CD4-positive, alpha-beta T cell treated with Interleukin-12 subunit alpha and Interleukin-12 subunit beta, for 1 hour (primary cell): ENCODE data around the gene TDRD5.
"Not testable (repeated sequence)": the region's sequence is repeated elsewhere in the genome, so short reads cannot be mapped to it uniquely, and the experiment has no call there.

Source experiments
- DNase-seq: peaks from one replicate; pipeline ENCODE4 v3.0.0-alpha.2; 2020

TDRD5 gene

DNA sequence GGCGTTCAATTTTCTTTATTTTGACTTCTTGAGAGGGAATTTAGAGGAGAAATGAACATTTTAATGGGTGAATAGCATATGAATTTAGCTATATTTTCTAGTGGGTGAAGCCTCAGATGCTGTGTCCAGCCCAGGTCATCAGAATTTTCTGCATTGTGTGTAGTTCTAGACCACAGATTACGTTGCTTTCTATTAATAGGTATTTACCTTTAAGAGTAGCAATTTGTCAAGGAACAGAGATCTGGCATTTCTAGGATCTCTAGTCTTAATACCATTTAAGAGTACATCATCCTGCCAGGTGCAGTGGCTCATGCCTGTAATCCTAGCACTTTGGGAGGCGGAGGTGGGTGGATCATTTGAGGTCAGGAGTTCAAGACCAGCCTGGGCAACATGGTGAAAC, 20.7 kb downstream of the TDRD5 start:
- no peak for DNase-seq

- DNase-seq: no peak
These were observed 39.1 kb downstream of the TDRD5 start for GRCh38 chr1:179630719-179631118.

GRCh38 chr1:179632868-179633267, 41.2 kb downstream of the TDRD5 start:
- no peak for DNase-seq

GRCh38 chr1:179637211-179637860, 45.7 kb downstream of the TDRD5 start:
- no peak for DNase-seq

DNA sequence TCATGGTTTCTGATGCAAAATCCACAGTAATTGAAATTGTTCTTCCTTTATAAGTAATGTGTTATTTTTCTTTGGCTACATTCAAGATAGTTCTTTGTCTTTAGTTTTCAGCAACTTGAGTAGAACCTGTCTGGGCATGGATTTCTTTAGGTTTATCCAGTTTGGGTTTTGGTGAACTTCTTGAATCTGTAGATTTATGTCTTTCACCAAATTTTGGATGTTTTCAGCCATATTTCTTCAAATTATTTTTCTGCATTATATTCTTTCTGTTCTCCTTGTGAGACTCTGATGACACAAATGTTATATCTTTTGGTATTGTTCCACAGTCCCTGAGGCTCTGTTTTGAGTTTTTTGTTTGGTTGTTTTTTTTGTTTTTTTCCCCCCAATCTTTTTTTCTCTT, 69.4 kb downstream of the TDRD5 start:
- DNase-seq: no peak

DNA sequence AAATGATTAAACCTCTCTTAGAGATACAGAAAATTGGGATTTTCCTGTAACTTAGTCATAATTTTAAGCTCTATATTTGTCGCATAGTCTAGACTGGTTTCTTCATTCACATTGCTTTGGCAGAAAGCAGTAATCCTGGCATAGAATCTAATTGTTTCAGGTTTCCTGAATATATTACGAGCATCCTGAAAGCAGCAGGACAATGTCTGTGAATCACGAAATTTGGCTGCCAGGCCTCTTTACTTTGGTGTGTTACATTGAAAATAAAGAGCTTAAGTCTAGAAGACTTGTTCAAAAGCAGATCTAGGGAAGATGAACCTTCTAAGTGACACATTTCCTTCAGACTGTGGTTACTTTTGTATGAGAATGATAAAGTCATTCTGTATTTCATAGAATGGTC, 72.2 kb downstream of the TDRD5 start:
- DNase-seq: no peak

- DNase-seq: no peak
These were observed 86.2 kb downstream of the TDRD5 start for GRCh38 chr1:179677882-179678281.

- not testable (repeated sequence) for DNase-seq
These were observed 102.9 kb downstream of the TDRD5 start for GRCh38 chr1:179694530-179694929.

- DNase-seq: no peak
These were observed 111.4 kb downstream of the TDRD5 start for GRCh38 chr1:179702946-179703539.

DNA sequence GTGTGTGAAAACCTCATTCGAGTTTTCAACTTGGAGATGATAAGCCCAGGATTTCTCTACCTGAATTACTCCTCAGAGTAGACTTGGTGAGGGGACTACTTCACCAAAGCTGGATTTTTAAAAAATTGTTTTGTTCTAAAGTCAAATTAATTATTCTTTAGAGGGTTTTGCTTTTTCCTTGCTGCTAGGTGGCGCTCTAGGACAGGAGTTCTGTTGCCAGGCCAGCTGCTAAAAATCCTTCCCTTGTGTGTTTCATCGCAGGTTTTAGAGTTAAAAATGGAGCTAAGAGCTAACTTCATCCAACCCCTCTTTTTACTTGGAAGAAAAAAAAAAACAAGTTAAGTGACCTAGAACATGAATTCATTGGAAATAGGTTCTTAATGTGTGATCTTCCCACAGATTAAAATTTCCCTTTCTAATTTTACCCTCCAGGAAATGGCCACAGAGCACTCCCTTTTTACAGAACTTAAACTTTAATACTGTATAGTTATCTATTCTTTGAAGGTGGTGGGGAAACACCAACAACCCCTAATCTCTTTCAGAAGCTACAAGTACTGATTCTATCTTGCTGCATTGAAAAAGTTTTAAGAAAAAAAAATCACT, 114.8 kb downstream of the TDRD5 start:
- DNase-seq: peak; percentile 71

- no peak for DNase-seq
These were observed 115.8 kb downstream of the TDRD5 start for GRCh38 chr1:179707406-179707805.

DNA sequence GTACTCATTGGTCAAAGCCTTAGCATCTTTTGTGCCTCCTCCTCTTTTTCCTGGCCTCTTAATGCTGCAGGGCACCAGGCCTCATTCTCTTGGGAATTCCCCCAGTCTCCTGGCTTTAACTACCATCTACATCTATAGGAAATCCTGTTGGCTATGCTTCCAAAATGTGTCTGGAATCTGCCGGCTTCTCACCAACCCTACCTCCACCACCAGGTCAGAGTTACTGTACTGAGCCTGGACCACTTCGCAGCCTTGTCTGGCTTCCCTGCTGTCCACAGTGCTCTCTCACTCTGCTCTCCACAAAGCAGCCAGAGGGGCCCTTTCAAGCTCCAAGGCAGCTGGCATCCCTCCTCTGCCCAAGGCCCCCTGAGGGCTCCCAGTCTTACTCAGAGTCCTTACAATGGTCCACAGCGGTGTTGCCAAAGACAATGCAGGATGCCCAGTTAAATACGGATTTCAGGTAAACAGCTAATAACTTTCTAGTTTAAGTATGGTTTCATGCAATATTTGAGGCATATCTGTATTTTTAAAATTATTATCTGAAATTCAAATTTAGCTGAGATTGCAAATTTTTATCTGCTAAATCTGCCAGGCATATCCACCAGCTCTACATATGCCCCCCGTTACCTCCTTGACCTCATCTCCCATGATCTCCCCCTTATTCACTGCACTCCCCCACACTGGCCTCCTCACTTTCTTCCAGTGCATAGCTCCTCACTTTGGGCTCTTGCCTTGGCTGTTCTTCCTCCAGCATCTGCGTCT, 117.0 kb downstream of the TDRD5 start:
- no peak for DNase-seq

DNA sequence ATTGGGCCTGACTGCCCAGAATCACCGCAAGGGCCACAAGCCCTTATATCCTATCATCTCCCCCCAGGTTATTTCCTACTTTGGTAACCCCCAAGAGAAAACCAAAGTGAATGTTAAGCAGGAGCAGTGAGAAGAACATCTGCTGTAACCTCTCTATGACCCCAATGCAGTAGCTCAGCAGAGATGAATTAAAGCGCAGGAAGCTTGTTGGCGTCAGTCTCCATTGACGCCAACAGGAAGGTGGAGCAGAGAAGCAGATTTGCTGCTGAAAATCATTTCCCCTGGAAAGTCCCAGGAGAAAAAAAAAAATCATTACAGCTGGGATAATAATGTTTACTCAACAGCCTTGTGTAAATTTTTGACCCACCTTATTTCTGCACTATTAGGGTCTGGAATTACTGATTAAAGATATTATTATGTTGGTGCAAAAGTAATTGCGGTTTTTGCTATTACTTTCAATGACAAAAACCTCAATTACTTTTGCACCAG, 118.3 kb downstream of the TDRD5 start:
- DNase-seq: peak; percentile 67

GRCh38 chr1:179714159-179714558, 122.5 kb downstream of the TDRD5 start:
- no peak for DNase-seq

- DNase-seq: no peak
These were observed 123.0 kb downstream of the TDRD5 start for GRCh38 chr1:179714623-179715022.

GRCh38 chr1:179719272-179719671, 127.6 kb downstream of the TDRD5 start:
- DNase-seq: no peak

DNA sequence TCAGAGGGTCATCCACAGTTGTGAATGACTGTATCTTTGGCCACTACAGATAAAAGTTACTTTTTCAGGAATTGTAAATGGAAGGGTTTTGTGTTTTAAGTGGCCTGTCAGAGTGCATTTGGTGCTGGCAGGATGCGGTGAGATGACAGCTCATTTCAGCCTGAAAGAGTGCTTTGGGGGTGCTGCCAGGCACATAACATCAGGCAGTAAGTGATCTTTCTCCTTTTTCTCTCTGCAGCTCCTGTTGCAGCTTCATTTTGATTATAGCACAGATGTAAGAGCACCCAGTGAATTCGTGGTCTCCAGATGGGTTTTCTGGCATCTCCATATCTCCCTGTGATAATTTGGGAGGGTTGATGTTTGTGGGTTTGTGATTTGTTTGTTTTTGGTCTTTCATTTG, 136.6 kb downstream of the TDRD5 start:
- no peak for DNase-seq

GRCh38 chr1:179729881-179730280, 138.2 kb downstream of the TDRD5 start:
- no peak for DNase-seq

DNA sequence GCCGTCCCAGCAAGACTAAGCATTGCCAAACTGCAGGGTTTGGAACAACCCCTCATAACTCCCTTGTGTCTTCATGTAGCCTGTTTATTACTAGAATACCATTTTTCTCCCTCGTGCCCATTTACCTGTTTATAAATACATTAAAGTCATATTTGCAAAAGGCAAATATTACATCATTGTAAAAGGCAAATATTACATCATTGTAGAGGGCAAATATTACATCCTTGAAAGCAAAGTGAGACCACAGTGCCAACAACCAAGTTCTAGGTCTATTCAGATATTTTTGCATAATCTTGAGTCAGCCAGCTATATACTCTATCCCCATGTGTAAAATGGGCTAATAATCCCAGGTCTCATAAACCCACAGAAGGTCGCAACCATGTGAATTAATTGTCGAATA, 140.0 kb downstream of the TDRD5 start:
- no peak for DNase-seq
